ENCODE data around the gene DLGAP4. TPM values are rescaled to one million over a fixed set of nuclear protein-coding genes. Genes with fewer than 3 reads are reported as not detected.

DLGAP4 gene
- total and polyA plus RNA-seq, 2 of the 13 experiments (the other 11 are each of a cell fraction or from before 2014, with no cell fraction given): 15.2 to 26.7 TPM

DNA sequence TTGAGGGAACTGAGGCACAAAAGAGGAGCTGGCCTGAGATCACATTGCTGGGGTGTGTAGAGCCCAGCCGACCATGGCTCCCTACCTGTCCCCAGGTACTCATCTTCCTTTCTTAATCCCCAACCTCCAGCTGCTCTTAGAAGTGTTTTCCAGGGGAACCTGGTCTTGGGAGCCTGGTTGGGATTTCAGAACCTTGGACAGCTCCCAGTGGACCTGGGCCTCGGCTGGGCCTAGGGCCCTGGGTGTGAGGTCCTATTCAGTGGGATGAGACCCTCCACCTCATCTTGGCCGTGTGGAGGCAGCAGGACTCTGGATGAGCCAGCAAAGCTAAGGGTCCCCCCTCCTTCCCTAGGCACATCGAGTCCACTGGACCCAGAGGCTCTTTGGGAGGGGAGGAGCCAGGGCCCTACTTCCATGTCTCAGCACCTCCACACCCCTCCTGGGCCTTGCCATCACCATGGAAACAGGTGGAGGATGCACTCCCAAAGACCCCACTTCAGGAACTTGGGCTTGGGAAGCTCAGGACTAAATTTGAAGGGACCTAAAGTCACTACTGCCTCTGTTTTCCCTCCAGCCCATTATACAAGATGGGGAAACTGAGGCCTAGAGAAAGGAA, 38.5 kb downstream of the DLGAP4 start (continued):
- TF ChIP-seq, protein P1, sequence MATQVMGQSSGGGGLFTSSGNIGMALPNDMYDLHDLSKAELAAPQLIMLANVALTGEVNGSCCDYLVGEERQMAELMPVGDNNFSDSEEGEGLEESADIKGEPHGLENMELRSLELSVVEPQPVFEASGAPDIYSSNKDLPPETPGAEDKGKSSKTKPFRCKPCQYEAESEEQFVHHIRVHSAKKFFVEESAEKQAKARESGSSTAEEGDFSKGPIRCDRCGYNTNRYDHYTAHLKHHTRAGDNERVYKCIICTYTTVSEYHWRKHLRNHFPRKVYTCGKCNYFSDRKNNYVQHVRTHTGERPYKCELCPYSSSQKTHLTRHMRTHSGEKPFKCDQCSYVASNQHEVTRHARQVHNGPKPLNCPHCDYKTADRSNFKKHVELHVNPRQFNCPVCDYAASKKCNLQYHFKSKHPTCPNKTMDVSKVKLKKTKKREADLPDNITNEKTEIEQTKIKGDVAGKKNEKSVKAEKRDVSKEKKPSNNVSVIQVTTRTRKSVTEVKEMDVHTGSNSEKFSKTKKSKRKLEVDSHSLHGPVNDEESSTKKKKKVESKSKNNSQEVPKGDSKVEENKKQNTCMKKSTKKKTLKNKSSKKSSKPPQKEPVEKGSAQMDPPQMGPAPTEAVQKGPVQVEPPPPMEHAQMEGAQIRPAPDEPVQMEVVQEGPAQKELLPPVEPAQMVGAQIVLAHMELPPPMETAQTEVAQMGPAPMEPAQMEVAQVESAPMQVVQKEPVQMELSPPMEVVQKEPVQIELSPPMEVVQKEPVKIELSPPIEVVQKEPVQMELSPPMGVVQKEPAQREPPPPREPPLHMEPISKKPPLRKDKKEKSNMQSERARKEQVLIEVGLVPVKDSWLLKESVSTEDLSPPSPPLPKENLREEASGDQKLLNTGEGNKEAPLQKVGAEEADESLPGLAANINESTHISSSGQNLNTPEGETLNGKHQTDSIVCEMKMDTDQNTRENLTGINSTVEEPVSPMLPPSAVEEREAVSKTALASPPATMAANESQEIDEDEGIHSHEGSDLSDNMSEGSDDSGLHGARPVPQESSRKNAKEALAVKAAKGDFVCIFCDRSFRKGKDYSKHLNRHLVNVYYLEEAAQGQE (IDR thresholded peaks at IDR 0.05; ENCODE audit: borderline replicate concordance in 1 of 2, low read depth in 1 of 2, low read length in 2 of 2): peak; percentile 99
- TF ChIP-seq ZNF510 (CRISPR knock-in tag; IDR thresholded peaks at IDR 0.05; ENCODE audit: low read depth): 0 out of 2 replicates have a peak, but pooled peaks have one; percentile 79
- TF ChIP-seq ZNF558 (CRISPR knock-in tag; IDR thresholded peaks at IDR 0.05; ENCODE audit: borderline replicate concordance): peak; percentile 94; the same call in 1 of the 2 replicates
- TF ChIP-seq ZNF816 (CRISPR knock-in tag; IDR thresholded peaks at IDR 0.05; ENCODE audit: borderline replicate concordance): 0 out of 2 replicates have a peak, but pooled peaks have one; percentile 21
- TF ChIP-seq YEATS4 (CRISPR knock-in tag; IDR thresholded peaks at IDR 0.05; ENCODE audit: borderline replicate concordance): no peak
- TF ChIP-seq ZNF672 (CRISPR knock-in tag; IDR thresholded peaks at IDR 0.05): no peak
- TF ChIP-seq ZNF768 (CRISPR knock-in tag; IDR thresholded peaks at IDR 0.05): peak; percentile 44; the same call in 1 of the 2 replicates
- peak; percentile 64; the same call in 1 of the 2 replicates for TF ChIP-seq XBP1 (CRISPR knock-in tag; IDR thresholded peaks at IDR 0.05)
- no peak for TF ChIP-seq ATF1 (CRISPR knock-in tag; IDR thresholded peaks at IDR 0.05)
- no peak for TF ChIP-seq GTF2F1 (IDR thresholded peaks at IDR 0.05; ENCODE audit: low read length)
- TF ChIP-seq, protein P2, sequence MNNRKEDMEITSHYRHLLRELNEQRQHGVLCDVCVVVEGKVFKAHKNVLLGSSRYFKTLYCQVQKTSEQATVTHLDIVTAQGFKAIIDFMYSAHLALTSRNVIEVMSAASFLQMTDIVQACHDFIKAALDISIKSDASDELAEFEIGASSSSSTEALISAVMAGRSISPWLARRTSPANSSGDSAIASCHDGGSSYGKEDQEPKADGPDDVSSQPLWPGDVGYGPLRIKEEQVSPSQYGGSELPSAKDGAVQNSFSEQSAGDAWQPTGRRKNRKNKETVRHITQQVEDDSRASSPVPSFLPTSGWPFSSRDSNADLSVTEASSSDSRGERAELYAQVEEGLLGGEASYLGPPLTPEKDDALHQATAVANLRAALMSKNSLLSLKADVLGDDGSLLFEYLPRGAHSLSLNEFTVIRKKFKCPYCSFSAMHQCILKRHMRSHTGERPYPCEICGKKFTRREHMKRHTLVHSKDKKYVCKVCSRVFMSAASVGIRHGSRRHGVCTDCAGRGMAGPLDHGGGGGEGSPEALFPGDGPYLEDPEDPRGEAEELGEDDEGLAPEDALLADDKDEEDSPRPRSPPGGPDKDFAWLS (CRISPR knock-in tag; IDR thresholded peaks at IDR 0.05; ENCODE audit: borderline replicate concordance): no peak
- TF ChIP-seq, protein P3, sequence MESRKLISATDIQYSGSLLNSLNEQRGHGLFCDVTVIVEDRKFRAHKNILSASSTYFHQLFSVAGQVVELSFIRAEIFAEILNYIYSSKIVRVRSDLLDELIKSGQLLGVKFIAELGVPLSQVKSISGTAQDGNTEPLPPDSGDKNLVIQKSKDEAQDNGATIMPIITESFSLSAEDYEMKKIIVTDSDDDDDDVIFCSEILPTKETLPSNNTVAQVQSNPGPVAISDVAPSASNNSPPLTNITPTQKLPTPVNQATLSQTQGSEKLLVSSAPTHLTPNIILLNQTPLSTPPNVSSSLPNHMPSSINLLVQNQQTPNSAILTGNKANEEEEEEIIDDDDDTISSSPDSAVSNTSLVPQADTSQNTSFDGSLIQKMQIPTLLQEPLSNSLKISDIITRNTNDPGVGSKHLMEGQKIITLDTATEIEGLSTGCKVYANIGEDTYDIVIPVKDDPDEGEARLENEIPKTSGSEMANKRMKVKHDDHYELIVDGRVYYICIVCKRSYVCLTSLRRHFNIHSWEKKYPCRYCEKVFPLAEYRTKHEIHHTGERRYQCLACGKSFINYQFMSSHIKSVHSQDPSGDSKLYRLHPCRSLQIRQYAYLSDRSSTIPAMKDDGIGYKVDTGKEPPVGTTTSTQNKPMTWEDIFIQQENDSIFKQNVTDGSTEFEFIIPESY (CRISPR knock-in tag; IDR thresholded peaks at IDR 0.05): no peak
- TF ChIP-seq BCL6 (CRISPR knock-in tag; IDR thresholded peaks at IDR 0.05): peak; percentile 60
- peak; percentile 57; the same call in 1 of the 2 replicates for TF ChIP-seq ZNF317 (CRISPR knock-in tag; IDR thresholded peaks at IDR 0.05)
- TF ChIP-seq CBFB (CRISPR knock-in tag; IDR thresholded peaks at IDR 0.05): no peak
- peak; percentile 90 for TF ChIP-seq ZNF547 (CRISPR knock-in tag; IDR thresholded peaks at IDR 0.05)
- TF ChIP-seq ZNF567 (CRISPR knock-in tag; IDR thresholded peaks at IDR 0.05; ENCODE audit: borderline replicate concordance): no peak
- TF ChIP-seq, protein P4, sequence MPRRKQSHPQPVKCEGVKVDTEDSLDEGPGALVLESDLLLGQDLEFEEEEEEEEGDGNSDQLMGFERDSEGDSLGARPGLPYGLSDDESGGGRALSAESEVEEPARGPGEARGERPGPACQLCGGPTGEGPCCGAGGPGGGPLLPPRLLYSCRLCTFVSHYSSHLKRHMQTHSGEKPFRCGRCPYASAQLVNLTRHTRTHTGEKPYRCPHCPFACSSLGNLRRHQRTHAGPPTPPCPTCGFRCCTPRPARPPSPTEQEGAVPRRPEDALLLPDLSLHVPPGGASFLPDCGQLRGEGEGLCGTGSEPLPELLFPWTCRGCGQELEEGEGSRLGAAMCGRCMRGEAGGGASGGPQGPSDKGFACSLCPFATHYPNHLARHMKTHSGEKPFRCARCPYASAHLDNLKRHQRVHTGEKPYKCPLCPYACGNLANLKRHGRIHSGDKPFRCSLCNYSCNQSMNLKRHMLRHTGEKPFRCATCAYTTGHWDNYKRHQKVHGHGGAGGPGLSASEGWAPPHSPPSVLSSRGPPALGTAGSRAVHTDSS (CRISPR knock-in tag; conservative IDR thresholded peaks at IDR 0.05): no peak
- no peak for TF ChIP-seq ZNF7 (CRISPR knock-in tag; IDR thresholded peaks at IDR 0.05)
- TF ChIP-seq, protein P5, sequence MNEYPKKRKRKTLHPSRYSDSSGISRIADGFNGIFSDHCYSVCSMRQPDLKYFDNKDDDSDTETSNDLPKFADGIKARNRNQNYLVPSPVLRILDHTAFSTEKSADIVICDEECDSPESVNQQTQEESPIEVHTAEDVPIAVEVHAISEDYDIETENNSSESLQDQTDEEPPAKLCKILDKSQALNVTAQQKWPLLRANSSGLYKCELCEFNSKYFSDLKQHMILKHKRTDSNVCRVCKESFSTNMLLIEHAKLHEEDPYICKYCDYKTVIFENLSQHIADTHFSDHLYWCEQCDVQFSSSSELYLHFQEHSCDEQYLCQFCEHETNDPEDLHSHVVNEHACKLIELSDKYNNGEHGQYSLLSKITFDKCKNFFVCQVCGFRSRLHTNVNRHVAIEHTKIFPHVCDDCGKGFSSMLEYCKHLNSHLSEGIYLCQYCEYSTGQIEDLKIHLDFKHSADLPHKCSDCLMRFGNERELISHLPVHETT (CRISPR knock-in tag; conservative IDR thresholded peaks at IDR 0.05): peak; percentile 81; the same call in 1 of the 2 replicates

Measured in HepG2 (cell line).